NCI-H1436 (cell line): ENCODE data around the gene THRA.

ENCODE experiments used
- DNase-seq: peaks from one replicate; lab custom pipeline; 2025; lab: John Stamatoyannopoulos, UW

The THRA gene

GRCh38 chr17:40099619-40100418 lies 37.1 kb downstream of the THRA start:
- no peak for DNase-seq

GRCh38 chr17:40100419-40100668 lies 37.6 kb downstream of the THRA start, which contains the start of gene NR1D1:
NR1D1 (minus strand) TSS chr17:40100589; CDS start chr17:40100094, 495 bp downstream.
- no peak for DNase-seq

GRCh38 chr17:40100669-40101366 lies 38.1 kb downstream of the THRA start:
- peak; percentile 96 for DNase-seq

GRCh38 chr17:40101367-40102210 lies 38.8 kb downstream of the THRA start:
- DNase-seq, result no peak

GRCh38 chr17:40103071-40103661 lies 40.4 kb downstream of the THRA start:
- no peak for DNase-seq

- DNase-seq, result no peak
Measured at GRCh38 chr17:40103688-40104087, 40.9 kb downstream of the THRA start.

- no peak for DNase-seq
Measured at GRCh38 chr17:40104594-40105486, 42.1 kb downstream of the THRA start.

- DNase-seq, result no peak
Measured at GRCh38 chr17:40105861-40106759, 43.3 kb downstream of the THRA start.

- no peak for DNase-seq
Measured at GRCh38 chr17:40106760-40107521, 44.2 kb downstream of the THRA start.

GRCh38 chr17:40107522-40108174 lies 44.9 kb downstream of the THRA start:
- no peak for DNase-seq

- no peak for DNase-seq
Measured at GRCh38 chr17:40108970-40109824, 46.4 kb downstream of the THRA start.

- DNase-seq, result no peak
Measured at GRCh38 chr17:40110026-40110845, 47.5 kb downstream of the THRA start.

- peak; percentile 92 for DNase-seq
Measured at GRCh38 chr17:40111221-40112128, 48.7 kb downstream of the THRA start.

GRCh38 chr17:40112191-40112711 lies 49.5 kb downstream of the THRA start:
- no peak for DNase-seq

- no peak for DNase-seq
Measured at GRCh38 chr17:40112718-40113109, 49.9 kb downstream of the THRA start.
